ENCODE data around the gene CHKA.

GRCh38 chr11:68149417-68149816 lies 28.2 kb upstream of the CHKA start:
- no peak for TF ChIP-seq EZH2 (IDR thresholded peaks at IDR 0.05; ENCODE audit: insufficient read depth, poor library complexity, severe bottlenecking)
- TF ChIP-seq EZH2phosphoT487 (IDR thresholded peaks at IDR 0.05; ENCODE audit: insufficient read depth, low read depth) = no peak
